Activated CD8-positive, alpha-beta T cell treated with anti-CD3 and anti-CD28 coated beads, Interleukin-2, amount 10 ng/mL, durations not matched to agents 7 days and 5 days (primary cell): ENCODE measurements around the gene L3HYPDH. TPM values are rescaled to one million over a fixed set of nuclear protein-coding genes. Genes with fewer than 3 reads are reported as not detected.

Experiments used
- ATAC-seq: fragments of 150-1000 bp; cut with Tn5 transposase; one replicate; pipeline ENCODE4 v1.10.0; 2021; ENCODE audit warnings: moderate library complexity
- CTCF ChIA-PET: fragments of 350-600 bp; sonication (Branson Sonifier 250); formaldehyde crosslinking; loops from one replicate; lab custom pipeline; 2021; ENCODE audit warnings: antibody characterized with exemption; lab: Charles Lee
- POLR2A ChIA-PET: fragments of 350-600 bp; sonication (Branson Sonifier 250); formaldehyde crosslinking; loops from one replicate; lab custom pipeline; 2021; ENCODE audit warnings: antibody characterized with exemption; lab: Charles Lee
- DNase-seq: peaks from one replicate; pipeline ENCODE4 v3.0.0-alpha.2; 2020
- H3K27ac Mint-ChIP-seq: one replicate; pipeline ENCODE4 v1.8.0; 2021; ENCODE audit warnings: mild to moderate bottlenecking, mixed read lengths
- H3K27me3 Mint-ChIP-seq: one replicate; pipeline ENCODE4 v1.8.0; 2021; ENCODE audit warnings: low read depth, mixed read lengths
- H3K36me3 Mint-ChIP-seq: one replicate; pipeline ENCODE4 v1.8.0; 2021; ENCODE audit warnings: low read depth, mixed read lengths
- H3K4me1 Mint-ChIP-seq: one replicate; pipeline ENCODE4 v1.8.0; 2021; ENCODE audit warnings: low read depth, mixed read lengths
- H3K4me3 Mint-ChIP-seq: one replicate; pipeline ENCODE4 v1.8.0; 2021; ENCODE audit warnings: mild to moderate bottlenecking, mixed read lengths
- H3K9me3 Mint-ChIP-seq: one replicate; pipeline ENCODE4 v1.8.0; 2022; ENCODE audit warnings: mixed read lengths; ENCODE audit not compliant: insufficient read depth
- total RNA-seq, 2 experiments: library from RNA; stranded (reverse); gene quantifications; one replicate each; pipeline ENCODE4 v1.2.3, GENCODE V29; 2021

L3HYPDH gene
- total RNA-seq, 2 experiments from 2014 or later: 17.6 to 17.7 TPM

- Mint-ChIP-seq H3K9me3 (no peaks in the 10 kb centered on the region), H3K4me1 (peaks cover 27% of the 10 kb centered on the region), H3K4me3 (no peak overlapping the region), H3K27ac (no peak overlapping the region), H3K27me3 (no peaks in the 10 kb centered on the region), H3K36me3 (peaks cover 33% of the 10 kb centered on the region)
- ChIA-PET CTCF (no interaction called here), POLR2A (interaction anchor here (1.2 kb wide), 1 partner anchor 8 kb away, joined by 4 read pairs; the partner anchor contains the start of genes JKAMP and L3HYPDH)
- ATAC-seq (no peak), DNase-seq (no peak)
Measured at GRCh38 chr14:59475709-59476108, 8.5 kb downstream of the L3HYPDH start.

- H3K27ac Mint-ChIP-seq: no peak overlapping the region
- ChIA-PET CTCF (interaction anchor here (1.3 kb wide), 1 partner anchor 103 kb away, joined by 4 read pairs; the partner anchor contains the start of gene CCDC175), POLR2A (no interaction called here)
- no peaks in the 10 kb centered on the region for H3K9me3 Mint-ChIP-seq
- H3K36me3 Mint-ChIP-seq: peaks cover 31% of the 10 kb centered on the region
- peaks cover 13% of the 10 kb centered on the region for H3K4me1 Mint-ChIP-seq
- no peak overlapping the region for H3K4me3 Mint-ChIP-seq
- ATAC-seq (no peak), DNase-seq (no peak)
- no peaks in the 10 kb centered on the region for H3K27me3 Mint-ChIP-seq
Measured at GRCh38 chr14:59474172-59474571, 10.0 kb downstream of the L3HYPDH start.

DNA sequence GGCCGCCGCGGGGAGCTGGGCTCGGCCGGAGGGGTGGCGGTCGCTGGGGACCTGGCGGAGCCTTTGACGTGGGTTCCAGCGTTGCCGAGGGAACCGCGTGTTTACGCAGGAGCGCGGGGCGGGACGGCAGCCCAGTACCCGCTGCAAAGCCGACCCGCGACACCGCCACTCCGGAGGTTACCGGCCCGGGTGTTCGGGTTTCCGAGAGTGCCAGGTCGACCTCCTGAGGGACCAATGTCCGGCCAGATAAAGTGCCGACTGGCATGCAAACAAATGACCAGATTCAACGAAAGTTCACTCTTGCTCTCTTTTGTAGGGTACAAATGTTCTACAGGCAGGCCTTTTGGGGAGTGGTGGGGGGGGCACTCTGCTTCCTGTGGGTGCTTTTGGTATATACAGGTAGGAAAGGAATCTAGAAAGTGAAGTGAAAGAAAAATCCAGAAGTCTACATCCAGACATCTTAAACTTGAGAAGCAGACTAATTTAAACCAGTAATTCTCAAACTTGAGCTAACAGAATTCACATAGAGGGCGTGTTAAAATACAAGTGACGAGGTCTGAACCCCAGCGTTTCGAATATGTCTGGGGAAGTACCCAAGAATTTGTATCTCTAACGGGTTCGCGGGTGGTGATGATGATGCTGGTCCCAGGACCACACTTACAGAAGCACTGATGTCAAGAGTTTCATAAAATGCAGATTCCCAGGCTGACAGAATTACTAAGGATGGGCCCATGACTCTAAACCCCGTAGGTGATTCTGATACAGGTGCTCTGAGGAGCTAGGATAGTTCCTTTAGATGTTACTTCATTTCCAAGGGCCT, 18.7 kb downstream of the L3HYPDH start, which contains the start of gene GPR135:
GPR135 (minus strand) TSS at position 65 of the 820 bp plus-strand sequence. CDS start 154 bp downstream, outside the sequence.
- ChIA-PET CTCF (interaction anchor here (1.2 kb wide), 1 partner anchor 112 kb away, joined by 3 read pairs; no protein-coding TSS in a partner anchor), POLR2A (interaction anchor here (1.0 to 1.9 kb wide), 2 partner anchors 13 to 19 kb away, joined by 3 to 6 read pairs; partner anchors contain the start of genes JKAMP and L3HYPDH)
- Mint-ChIP-seq H3K27ac (peak within 1 kb of the TSS; percentile 70), H3K36me3 (peaks cover 4% of the 10 kb centered on the region), H3K4me3 (peak within 1 kb of the TSS; percentile 78), H3K9me3 (no peaks in the 10 kb centered on the region), H3K27me3 (no peaks in the 10 kb centered on the region), H3K4me1 (peaks cover 14% of the 10 kb centered on the region)
- ATAC-seq (no peak), DNase-seq (peak; percentile 26)

- CTCF ChIA-PET: interaction anchor here (1.2 to 1.7 kb wide), 2 partner anchors 20 to 112 kb away, joined by 3 to 5 read pairs; partner anchors contain the start of genes JKAMP and L3HYPDH
- Mint-ChIP-seq H3K27ac (peak overlapping the region; percentile 62), H3K4me3 (peak overlapping the region; percentile 78)
Measured at GRCh38 chr14:59464486-59465315, 19.5 kb downstream of the L3HYPDH start.

GRCh38 chr14:59463787-59464485, 20.3 kb downstream of the L3HYPDH start:
- DNase-seq: peak; percentile 28
- H3K36me3 Mint-ChIP-seq: peaks cover 6% of the 10 kb centered on the region
- H3K27me3 Mint-ChIP-seq: no peaks in the 10 kb centered on the region
- ATAC-seq: no peak
- POLR2A ChIA-PET: interaction anchor here (1.3 to 1.9 kb wide), 2 partner anchors 15 to 20 kb away, joined by 6 read pairs; partner anchors contain the start of genes JKAMP and L3HYPDH
- no peaks in the 10 kb centered on the region for H3K9me3 Mint-ChIP-seq
- CTCF ChIA-PET: interaction anchor here (1.2 to 1.7 kb wide), 2 partner anchors 20 to 113 kb away, joined by 3 to 5 read pairs; partner anchors contain the start of genes JKAMP and L3HYPDH
- H3K4me1 Mint-ChIP-seq: peaks cover 14% of the 10 kb centered on the region
- H3K27ac Mint-ChIP-seq: peak overlapping the region; percentile 70
- peak overlapping the region; percentile 78 for H3K4me3 Mint-ChIP-seq

More at GRCh38 chr14:59464486-59465315, 19.5 kb downstream of the L3HYPDH start:
- ATAC-seq: peak; percentile 79
- Mint-ChIP-seq H3K27me3 (no peaks in the 10 kb centered on the region), H3K9me3 (no peaks in the 10 kb centered on the region), H3K36me3 (peaks cover 6% of the 10 kb centered on the region), H3K4me1 (peaks cover 14% of the 10 kb centered on the region)
- POLR2A ChIA-PET: interaction anchor here (1.9 kb wide), 1 partner anchor 14 kb away, joined by 6 read pairs; no protein-coding TSS in a partner anchor
- DNase-seq: peak; percentile 65

DNA sequence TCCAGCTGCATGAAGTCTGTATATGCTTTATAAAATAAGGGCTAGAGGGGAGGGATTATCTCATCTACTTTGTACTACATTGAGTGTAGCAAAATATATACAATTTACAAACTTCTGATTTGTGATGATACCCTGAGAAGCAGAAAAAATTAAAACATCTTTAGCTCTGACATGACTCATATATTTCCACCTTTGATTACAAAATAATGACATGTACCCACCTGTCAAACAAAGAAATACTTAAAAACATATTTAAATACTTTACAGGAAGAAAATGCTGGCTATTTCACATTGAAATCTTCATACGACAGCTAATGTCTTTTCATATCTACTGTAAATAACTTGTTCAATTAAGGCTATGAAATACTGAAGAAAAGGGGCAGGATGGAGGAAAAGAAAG, 22.3 kb downstream of the L3HYPDH start:
- CTCF ChIA-PET: interaction anchor here (1.1 to 1.2 kb wide), 2 partner anchors 11 to 18 kb away, joined by 3 to 5 read pairs; no protein-coding TSS in a partner anchor
- ATAC-seq (no peak), DNase-seq (no peak)
- POLR2A ChIA-PET: interaction anchor here (1.2 kb wide), 1 partner anchor 15 kb away, joined by 3 read pairs; no protein-coding TSS in a partner anchor
- Mint-ChIP-seq H3K4me3 (no peak overlapping the region), H3K27ac (no peak overlapping the region), H3K27me3 (no peaks in the 10 kb centered on the region), H3K9me3 (no peaks in the 10 kb centered on the region), H3K4me1 (peaks cover 14% of the 10 kb centered on the region), H3K36me3 (peaks cover 15% of the 10 kb centered on the region)

GRCh38 chr14:59460378-59460777, 23.8 kb downstream of the L3HYPDH start:
- no peak overlapping the region for H3K4me3 Mint-ChIP-seq
- ChIA-PET CTCF (no interaction called here), POLR2A (no interaction called here)
- DNase-seq: no peak
- H3K27ac Mint-ChIP-seq: no peak overlapping the region
- H3K36me3 Mint-ChIP-seq: peaks cover 24% of the 10 kb centered on the region
- H3K4me1 Mint-ChIP-seq: peaks cover 10% of the 10 kb centered on the region
- H3K27me3 Mint-ChIP-seq: no peaks in the 10 kb centered on the region
- no peaks in the 10 kb centered on the region for H3K9me3 Mint-ChIP-seq
- no peak for ATAC-seq

- DNase-seq: no peak
- CTCF ChIA-PET: interaction anchor here (1.4 kb wide), 1 partner anchor 15 kb away, joined by 5 read pairs; no protein-coding TSS in a partner anchor
- no peak for ATAC-seq
- Mint-ChIP-seq H3K27me3 (no peaks in the 10 kb centered on the region), H3K4me3 (no peak overlapping the region), H3K4me1 (peaks cover 3% of the 10 kb centered on the region), H3K27ac (no peak overlapping the region), H3K36me3 (peaks cover 25% of the 10 kb centered on the region), H3K9me3 (no peaks in the 10 kb centered on the region)
- POLR2A ChIA-PET: no interaction called here
Measured at GRCh38 chr14:59458486-59458885, 25.7 kb downstream of the L3HYPDH start.

GRCh38 chr14:59455411-59455810, 28.8 kb downstream of the L3HYPDH start:
- Mint-ChIP-seq H3K9me3 (no peaks in the 10 kb centered on the region), H3K27ac (no peak overlapping the region), H3K4me1 (no peaks in the 10 kb centered on the region), H3K27me3 (no peaks in the 10 kb centered on the region), H3K4me3 (no peak overlapping the region), H3K36me3 (peaks cover 25% of the 10 kb centered on the region)
- ChIA-PET CTCF (no interaction called here), POLR2A (no interaction called here)
- no peak for DNase-seq
- ATAC-seq: no peak

DNA sequence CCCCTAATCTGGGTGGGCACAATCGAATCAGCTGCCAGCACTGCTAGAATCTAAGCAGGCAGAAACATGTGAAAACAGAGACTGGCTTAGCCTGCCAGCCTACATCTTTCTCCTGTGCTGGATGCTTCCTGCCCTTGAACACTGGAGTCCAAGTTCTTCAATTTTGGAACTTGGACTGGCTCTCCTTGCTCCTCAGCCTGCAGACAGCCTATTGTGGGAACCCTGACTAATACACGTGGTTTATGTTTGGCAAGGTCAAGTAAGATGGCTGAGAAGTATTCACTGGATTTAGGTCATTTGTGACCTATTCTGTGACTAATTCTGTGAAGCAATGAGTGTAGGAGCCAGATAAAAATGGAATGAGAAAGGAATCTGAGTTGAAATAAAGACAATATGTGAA, 30.1 kb downstream of the L3HYPDH start:
- ATAC-seq (no peak), DNase-seq (no peak)
- no peaks in the 10 kb centered on the region for H3K27me3 Mint-ChIP-seq
- H3K4me3 Mint-ChIP-seq: no peak overlapping the region
- H3K27ac Mint-ChIP-seq: no peak overlapping the region
- no peaks in the 10 kb centered on the region for H3K4me1 Mint-ChIP-seq
- no peaks in the 10 kb centered on the region for H3K9me3 Mint-ChIP-seq
- peaks cover 23% of the 10 kb centered on the region for H3K36me3 Mint-ChIP-seq
- CTCF ChIA-PET: no interaction called here
- POLR2A ChIA-PET: no interaction called here

GRCh38 chr14:59451849-59452248, 32.4 kb downstream of the L3HYPDH start:
- Mint-ChIP-seq H3K4me3 (no peak overlapping the region), H3K27me3 (no peaks in the 10 kb centered on the region), H3K9me3 (no peaks in the 10 kb centered on the region), H3K4me1 (no peaks in the 10 kb centered on the region), H3K27ac (no peak overlapping the region), H3K36me3 (peaks cover 14% of the 10 kb centered on the region)
- CTCF ChIA-PET: no interaction called here
- ATAC-seq (no peak), DNase-seq (no peak)
- POLR2A ChIA-PET: no interaction called here
